T-helper 1 cell treated with Interleukin-12 subunit alpha and Interleukin-12 subunit beta and Interleukin-4 antibody, amounts not matched to agents 30 μg/mL and 1 μg/mL, for 36 hours (primary cell): ENCODE results near the gene PRDX2.
"Not testable (repeated sequence)": the region's sequence is repeated elsewhere in the genome, so short reads cannot be mapped to it uniquely, and the experiment has no call there.

Experiments used
- H3K27ac Mint-ChIP-seq: one replicate; pipeline ENCODE4 v1.8.0; 2021; ENCODE audit warnings: mild to moderate bottlenecking, mixed read lengths
- H3K27me3 Mint-ChIP-seq: one replicate; pipeline ENCODE4 v1.8.0; 2021; ENCODE audit warnings: low read depth, mixed read lengths
- H3K36me3 Mint-ChIP-seq: one replicate; pipeline ENCODE4 v1.8.0; 2021; ENCODE audit warnings: low read depth, mixed read lengths
- H3K4me1 Mint-ChIP-seq: one replicate; pipeline ENCODE4 v1.8.0; 2021; ENCODE audit warnings: low read depth, mixed read lengths
- H3K4me3 Mint-ChIP-seq: one replicate; pipeline ENCODE4 v1.8.0; 2021; ENCODE audit warnings: mild to moderate bottlenecking, moderate library complexity, mixed read lengths
- H3K9me3 Mint-ChIP-seq: one replicate; pipeline ENCODE4 v1.8.0; 2021; ENCODE audit warnings: mixed read lengths

Gene PRDX2

GRCh38 chr19:12800923-12801465 lies 606 bp downstream of the PRDX2 start:
- Mint-ChIP-seq H3K27me3 (no peaks in the 10 kb centered on the region), H3K9me3 (no peaks in the 10 kb centered on the region), H3K4me1 (peaks cover 27% of the 10 kb centered on the region), H3K36me3 (peaks cover 12% of the 10 kb centered on the region), H3K27ac (peak overlapping the region; percentile 77), H3K4me3 (peak overlapping the region; percentile 86)

GRCh38 chr19:12800466-12800770 lies 1.2 kb downstream of the PRDX2 start:
- peak overlapping the region; percentile 86 for H3K4me3 Mint-ChIP-seq
- peaks cover 30% of the 10 kb centered on the region for H3K4me1 Mint-ChIP-seq
- peak overlapping the region; percentile 77 for H3K27ac Mint-ChIP-seq
- H3K27me3 Mint-ChIP-seq = no peaks in the 10 kb centered on the region
- H3K9me3 Mint-ChIP-seq = no peaks in the 10 kb centered on the region
- H3K36me3 Mint-ChIP-seq = peaks cover 12% of the 10 kb centered on the region

- Mint-ChIP-seq H3K36me3 (peaks cover 12% of the 10 kb centered on the region), H3K9me3 (no peaks in the 10 kb centered on the region), H3K4me1 (peaks cover 31% of the 10 kb centered on the region), H3K4me3 (peak overlapping the region; percentile 86), H3K27me3 (no peaks in the 10 kb centered on the region), H3K27ac (no peak overlapping the region)
These were observed 1.7 kb downstream of the PRDX2 start for GRCh38 chr19:12799742-12800465.

GRCh38 chr19:12797607-12798006 lies 4.0 kb downstream of the PRDX2 start:
- Mint-ChIP-seq H3K36me3 (peaks cover 18% of the 10 kb centered on the region), H3K4me1 (peaks cover 37% of the 10 kb centered on the region)
- not testable (repeated sequence) for H3K4me3 Mint-ChIP-seq, H3K9me3 Mint-ChIP-seq, H3K27ac Mint-ChIP-seq, H3K27me3 Mint-ChIP-seq

- Mint-ChIP-seq H3K4me3 (no peak overlapping the region), H3K36me3 (peaks cover 15% of the 10 kb centered on the region), H3K27ac (peak overlapping the region; percentile 15), H3K4me1 (peaks cover 33% of the 10 kb centered on the region), H3K27me3 (no peaks in the 10 kb centered on the region), H3K9me3 (no peaks in the 10 kb centered on the region)
These were observed 4.4 kb downstream of the PRDX2 start for GRCh38 chr19:12797141-12797587.

- no peaks in the 10 kb centered on the region for H3K27me3 Mint-ChIP-seq
- H3K27ac Mint-ChIP-seq = peak overlapping the region; percentile 85
- H3K4me1 Mint-ChIP-seq = peaks cover 31% of the 10 kb centered on the region
- peak overlapping the region; percentile 69 for H3K4me3 Mint-ChIP-seq
- H3K36me3 Mint-ChIP-seq = peaks cover 14% of the 10 kb centered on the region
- no peaks in the 10 kb centered on the region for H3K9me3 Mint-ChIP-seq
These were observed 5.2 kb downstream of the PRDX2 start for GRCh38 chr19:12796146-12797071.

GRCh38 chr19:12794971-12795381 lies 6.6 kb downstream of the PRDX2 start:
- Mint-ChIP-seq H3K27ac (peak overlapping the region; percentile 97), H3K4me3 (peak overlapping the region; percentile 82), H3K36me3 (peaks cover 11% of the 10 kb centered on the region), H3K4me1 (peaks cover 34% of the 10 kb centered on the region), H3K27me3 (no peaks in the 10 kb centered on the region), H3K9me3 (no peaks in the 10 kb centered on the region)

- H3K4me3 Mint-ChIP-seq = peak overlapping the region; percentile 82
- peaks cover 30% of the 10 kb centered on the region for H3K4me1 Mint-ChIP-seq
- H3K9me3 Mint-ChIP-seq = no peaks in the 10 kb centered on the region
- peak overlapping the region; percentile 97 for H3K27ac Mint-ChIP-seq
- peaks cover 11% of the 10 kb centered on the region for H3K36me3 Mint-ChIP-seq
- H3K27me3 Mint-ChIP-seq = no peaks in the 10 kb centered on the region
These were observed 7.2 kb downstream of the PRDX2 start for GRCh38 chr19:12794196-12794941.

- peaks cover 9% of the 10 kb centered on the region for H3K36me3 Mint-ChIP-seq
- peaks cover 36% of the 10 kb centered on the region for H3K4me1 Mint-ChIP-seq
- peak overlapping the region; percentile 95 for H3K4me3 Mint-ChIP-seq
- no peaks in the 10 kb centered on the region for H3K9me3 Mint-ChIP-seq
- no peaks in the 10 kb centered on the region for H3K27me3 Mint-ChIP-seq
- peak overlapping the region; percentile 99 for H3K27ac Mint-ChIP-seq
These were observed 8.1 kb downstream of the PRDX2 start for GRCh38 chr19:12793290-12794195.

GRCh38 chr19:12792853-12793289 lies 8.7 kb downstream of the PRDX2 start:
- peak overlapping the region; percentile 95 for H3K4me3 Mint-ChIP-seq
- peak overlapping the region; percentile 99 for H3K27ac Mint-ChIP-seq
- peaks cover 9% of the 10 kb centered on the region for H3K36me3 Mint-ChIP-seq
- H3K9me3 Mint-ChIP-seq = no peaks in the 10 kb centered on the region
- H3K4me1 Mint-ChIP-seq = peaks cover 38% of the 10 kb centered on the region
- no peaks in the 10 kb centered on the region for H3K27me3 Mint-ChIP-seq

- Mint-ChIP-seq H3K27ac (peak overlapping the region; percentile 99), H3K4me3 (peak overlapping the region; percentile 95), H3K27me3 (no peaks in the 10 kb centered on the region), H3K4me1 (peaks cover 38% of the 10 kb centered on the region), H3K9me3 (no peaks in the 10 kb centered on the region), H3K36me3 (peaks cover 9% of the 10 kb centered on the region)
These were observed 9.3 kb downstream of the PRDX2 start for GRCh38 chr19:12792051-12792852.

GRCh38 chr19:12791345-12792050 lies 10.1 kb downstream of the PRDX2 start, which contains the start of gene JUNB:
Gene JUNB (plus strand): TSS chr19:12791486. CDS start chr19:12791772, 286 bp downstream.
- H3K4me3 Mint-ChIP-seq = peak within 1 kb of the TSS; percentile 95
- H3K4me1 Mint-ChIP-seq = peaks cover 36% of the 10 kb centered on the region
- H3K27me3 Mint-ChIP-seq = no peaks in the 10 kb centered on the region
- H3K36me3 Mint-ChIP-seq = peaks cover 7% of the 10 kb centered on the region
- H3K9me3 Mint-ChIP-seq = no peaks in the 10 kb centered on the region
- H3K27ac Mint-ChIP-seq = peak within 1 kb of the TSS; percentile 99
